OCI-LY1 (cell line): ENCODE data around the gene HAUS3.

ENCODE experiments used
- H2AFZ ChIP-seq: fragments of 200-600 bp; sonication (generic), shearing (Covaris generic); 2 replicates; pipeline ENCODE4 v1.6.0; 2014; ENCODE audit warnings: antibody characterized with exemption, mild to moderate bottlenecking, low read length
- H3F3A ChIP-seq: fragments of 200-600 bp; sonication (generic), shearing (Covaris generic); 2 replicates; pipeline ENCODE4 v1.6.0; 2014; ENCODE audit warnings: mild to moderate bottlenecking, antibody characterized with exemption, low read length, moderate library complexity; ENCODE audit not compliant: insufficient read depth
- H3K27ac ChIP-seq: fragments of 200-600 bp; sonication (generic); 2 replicates; pipeline ENCODE4 v1.5.1; 2014; ENCODE audit warnings: low read length, mixed run types, mild to moderate bottlenecking, low read depth; ENCODE audit not compliant: poor library complexity, severe bottlenecking
- H3K27me3 ChIP-seq: fragments of 200-600 bp; sonication (generic); 2 replicates; pipeline ENCODE4 v1.6.0; 2014; ENCODE audit warnings: antibody characterized with exemption, mild to moderate bottlenecking, low read length, moderate library complexity; ENCODE audit not compliant: insufficient read depth
- H3K36me3 ChIP-seq: fragments of 200-600 bp; sonication (generic); 2 replicates; pipeline ENCODE4 v1.6.1; 2014; ENCODE audit warnings: mild to moderate bottlenecking, antibody characterized with exemption, low read length, moderate library complexity, mixed read lengths; ENCODE audit not compliant: insufficient read depth
- H3K4me1 ChIP-seq: fragments of 200-600 bp; sonication (generic); 2 replicates; pipeline ENCODE4 v1.5.1; 2014; ENCODE audit warnings: mild to moderate bottlenecking, low read length, moderate library complexity; ENCODE audit not compliant: insufficient read depth, severe bottlenecking
- H3K4me2 ChIP-seq: fragments of 200-600 bp; sonication (generic), shearing (Covaris generic); 2 replicates; pipeline ENCODE4 v1.6.1; 2014; ENCODE audit warnings: low read length
- H3K4me3 ChIP-seq: fragments of 200-600 bp; sonication (generic); 2 replicates; pipeline ENCODE4 v1.5.1; 2014; ENCODE audit warnings: low read length, low read depth, mild to moderate bottlenecking, mixed read lengths; ENCODE audit not compliant: poor library complexity, severe bottlenecking
- H3K79me2 ChIP-seq: fragments of 200-600 bp; shearing (Covaris generic); 2 replicates; pipeline ENCODE4 v1.6.1; 2016; ENCODE audit warnings: mixed run types, low read length, mixed read lengths; ENCODE audit not compliant: insufficient read depth
- H3K9ac ChIP-seq: fragments of 200-600 bp; sonication (generic), shearing (Covaris generic); 2 replicates; pipeline ENCODE4 v1.6.1; 2014; ENCODE audit warnings: mild to moderate bottlenecking, low read length, mixed read lengths
- H3K9me2 ChIP-seq: fragments of 200-600 bp; sonication (generic), shearing (Covaris generic); 2 replicates; pipeline ENCODE4 v1.6.1; 2014; ENCODE audit warnings: low read depth, mild to moderate bottlenecking, low read length, mixed read lengths
- H3K9me3 ChIP-seq: fragments of 200-600 bp; shearing (Covaris generic); 2 replicates; pipeline ENCODE4 v1.6.1; 2014; ENCODE audit warnings: low read length, mixed read lengths
- H4K20me1 ChIP-seq: fragments of 200-600 bp; sonication (generic), shearing (Covaris generic); 2 replicates; pipeline ENCODE4 v1.6.0; 2016; ENCODE audit warnings: mild to moderate bottlenecking, low read length; ENCODE audit not compliant: insufficient read depth
- CTCF ChIP-seq: fragments of 200-600 bp; sonication (generic), shearing (Covaris generic); IDR thresholded peaks from 2 replicates; pipeline ENCODE4 v1.5.1; 2017; ENCODE audit warnings: mild to moderate bottlenecking, antibody characterized with exemption, low read length, moderate library complexity, mixed read lengths
- EZH2 ChIP-seq: fragments of 200-600 bp; sonication (generic), shearing (Covaris generic); IDR thresholded peaks from 2 replicates; pipeline ENCODE4 v1.8.0; 2017; ENCODE audit warnings: borderline replicate concordance, mixed run types, mild to moderate bottlenecking, antibody characterized with exemption, low read length, moderate library complexity, mixed read lengths

HAUS3 gene

GRCh38 chr4:2290488-2290887 lies 48.6 kb upstream of the HAUS3 start:
- Histone ChIP-seq H3K9ac (no peak overlapping the region), H2AFZ (no peak overlapping the region), H3K36me3 (no peaks in the 10 kb centered on the region; the same call in 1 of the 2 replicates), H3K9me2 (no peaks in the 10 kb centered on the region), H3K4me3 (no peak overlapping the region), H3K9me3 (no peaks in the 10 kb centered on the region), H3K79me2 (no peaks in the 10 kb centered on the region), H4K20me1 (no peaks in the 10 kb centered on the region), H3F3A (no peaks in the 10 kb centered on the region), H3K4me1 (peaks cover 12% of the 10 kb centered on the region), H3K27ac (peak overlapping the region; percentile 6), H3K4me2 (no peak overlapping the region; the same call in 1 of the 2 replicates), H3K27me3 (no peaks in the 10 kb centered on the region)
- no peak for TF ChIP-seq CTCF

GRCh38 chr4:2289955-2290333 lies 48.0 kb upstream of the HAUS3 start:
- Histone ChIP-seq H3K27ac (no peak overlapping the region), H3F3A (no peaks in the 10 kb centered on the region), H3K9ac (no peak overlapping the region), H3K9me3 (no peaks in the 10 kb centered on the region), H3K79me2 (no peaks in the 10 kb centered on the region), H2AFZ (no peak overlapping the region), H3K4me3 (no peak overlapping the region), H3K9me2 (no peaks in the 10 kb centered on the region), H4K20me1 (no peaks in the 10 kb centered on the region), H3K4me2 (no peak overlapping the region), H3K36me3 (no peaks in the 10 kb centered on the region; the same call in 1 of the 2 replicates), H3K27me3 (no peaks in the 10 kb centered on the region), H3K4me1 (peaks cover 12% of the 10 kb centered on the region)
- TF ChIP-seq EZH2 (no peak), CTCF (no peak)

GRCh38 chr4:2289311-2289954 lies 47.5 kb upstream of the HAUS3 start:
- H3K9me2 ChIP-seq, result no peaks in the 10 kb centered on the region
- H3F3A ChIP-seq, result no peaks in the 10 kb centered on the region
- H3K4me3 ChIP-seq, result no peak overlapping the region
- peaks cover 12% of the 10 kb centered on the region for H3K4me1 ChIP-seq
- no peaks in the 10 kb centered on the region for H4K20me1 ChIP-seq
- H3K4me2 ChIP-seq, result no peak overlapping the region
- no peak for TF ChIP-seq CTCF
- no peak for TF ChIP-seq EZH2
- no peak overlapping the region for H3K9ac ChIP-seq
- H3K9me3 ChIP-seq, result no peaks in the 10 kb centered on the region
- H2AFZ ChIP-seq, result no peak overlapping the region
- no peaks in the 10 kb centered on the region for H3K27me3 ChIP-seq
- H3K27ac ChIP-seq, result no peak overlapping the region
- H3K36me3 ChIP-seq, result no peaks in the 10 kb centered on the region; the same call in 1 of the 2 replicates
- H3K79me2 ChIP-seq, result no peaks in the 10 kb centered on the region
